Body of pancreas (tissue), 4 donors: ENCODE data around the gene IL20.

Experiments used
- POLR2A ChIP-seq, 3 donors: fragments of 450-650 bp; IDR thresholded peaks; one replicate each; pipeline ENCODE4 v1.6.1; 2016; ENCODE audit warnings: antibody characterized with exemption in 3 of 3, mild to moderate bottlenecking in 2 of 3
- TF ChIP-seq, protein P1 (sequence below), 7 experiments: fragments of 450-650 bp in 4 of 7; fragments of 200-600 bp in 3 of 7; sonication (generic) in 3 of 7; IDR thresholded peaks; one replicate each; pipeline ENCODE4 v1.5.1; 2016 to 2019; ENCODE audit warnings: antibody characterized with exemption in 7 of 7

DNA sequence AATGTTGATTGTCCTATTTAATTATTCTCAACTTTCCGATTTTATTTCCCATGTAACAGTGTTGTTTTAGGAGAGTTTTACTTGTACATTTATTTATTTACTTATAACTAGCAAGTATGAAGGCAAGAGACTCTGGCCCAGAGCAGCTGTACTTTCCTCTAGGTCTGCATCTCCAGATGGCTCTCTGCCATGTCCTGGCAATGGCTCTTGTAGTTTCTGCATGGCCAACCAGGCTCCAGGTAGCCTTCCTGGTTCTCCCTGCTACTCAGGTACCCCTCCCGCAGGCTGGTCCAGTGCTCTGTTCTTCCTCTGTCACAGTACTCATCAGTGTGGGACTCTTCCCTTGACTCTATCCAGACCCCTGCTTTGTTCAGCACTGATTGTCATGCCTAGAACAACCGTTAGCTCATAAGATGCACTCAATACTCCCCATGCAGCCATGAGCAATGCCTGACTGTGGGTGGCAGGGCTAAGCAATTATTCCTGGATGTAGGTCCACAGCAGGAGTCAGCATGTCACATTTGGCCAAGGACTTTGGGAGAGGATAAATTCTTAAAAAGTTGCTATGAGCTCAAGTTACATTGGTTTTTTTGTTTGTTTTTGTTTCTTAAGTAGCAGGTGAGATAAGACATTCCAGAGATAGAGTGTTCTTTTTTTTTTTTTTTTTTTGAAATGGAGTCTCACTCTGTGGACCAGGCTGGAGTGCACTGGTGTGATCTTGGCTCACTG is 10.9 kb upstream of the IL20 start:
- TF ChIP-seq, protein P1, sequence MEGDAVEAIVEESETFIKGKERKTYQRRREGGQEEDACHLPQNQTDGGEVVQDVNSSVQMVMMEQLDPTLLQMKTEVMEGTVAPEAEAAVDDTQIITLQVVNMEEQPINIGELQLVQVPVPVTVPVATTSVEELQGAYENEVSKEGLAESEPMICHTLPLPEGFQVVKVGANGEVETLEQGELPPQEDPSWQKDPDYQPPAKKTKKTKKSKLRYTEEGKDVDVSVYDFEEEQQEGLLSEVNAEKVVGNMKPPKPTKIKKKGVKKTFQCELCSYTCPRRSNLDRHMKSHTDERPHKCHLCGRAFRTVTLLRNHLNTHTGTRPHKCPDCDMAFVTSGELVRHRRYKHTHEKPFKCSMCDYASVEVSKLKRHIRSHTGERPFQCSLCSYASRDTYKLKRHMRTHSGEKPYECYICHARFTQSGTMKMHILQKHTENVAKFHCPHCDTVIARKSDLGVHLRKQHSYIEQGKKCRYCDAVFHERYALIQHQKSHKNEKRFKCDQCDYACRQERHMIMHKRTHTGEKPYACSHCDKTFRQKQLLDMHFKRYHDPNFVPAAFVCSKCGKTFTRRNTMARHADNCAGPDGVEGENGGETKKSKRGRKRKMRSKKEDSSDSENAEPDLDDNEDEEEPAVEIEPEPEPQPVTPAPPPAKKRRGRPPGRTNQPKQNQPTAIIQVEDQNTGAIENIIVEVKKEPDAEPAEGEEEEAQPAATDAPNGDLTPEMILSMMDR (IDR thresholded peaks at IDR 0.05) = no peak
- no peak for TF ChIP-seq POLR2A (IDR thresholded peaks at IDR 0.05)
